HPDE6-E6E7 (cell line): Measurements from ENCODE around the gene MARK3.

Experiments
- DNase-seq: peaks from one replicate; pipeline ENCODE4 v3.0.0; 2011; ENCODE audit warnings: missing footprints; ENCODE audit errors: extremely low spot score

Gene MARK3

DNA sequence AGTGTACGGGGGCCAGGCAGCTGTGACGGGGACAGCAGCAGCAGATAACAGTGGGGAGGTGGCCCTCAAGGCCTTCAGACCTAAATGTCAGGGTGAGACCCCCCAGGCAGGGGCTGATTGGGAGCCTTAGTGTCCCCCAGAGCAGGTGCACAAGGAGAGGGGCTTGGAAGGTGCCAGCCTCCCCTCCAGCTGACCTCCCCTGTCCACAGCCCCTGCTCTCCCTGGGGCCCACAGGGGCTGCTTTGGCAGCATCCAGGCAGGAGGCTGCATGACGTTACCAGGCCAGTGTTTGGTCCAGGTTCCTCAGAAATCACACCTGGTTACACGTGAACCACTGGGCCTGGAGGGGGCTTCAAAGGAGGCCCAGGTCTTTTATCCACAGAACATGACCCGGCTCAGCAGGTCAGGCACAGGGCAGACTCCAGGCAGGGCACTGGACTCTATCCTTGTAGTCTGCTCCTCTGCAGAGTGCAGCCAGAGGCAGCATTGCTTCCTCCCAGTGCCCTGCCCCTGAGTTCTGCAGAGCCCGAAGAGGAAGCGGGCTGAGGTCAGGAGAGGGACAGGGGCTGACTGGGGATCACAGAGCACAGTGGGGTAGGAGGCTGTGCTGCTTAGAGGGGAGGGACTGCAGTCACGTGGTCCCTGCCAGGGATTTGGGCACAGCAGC lies 141.2 kb downstream of the MARK3 start:
- no peak for DNase-seq

DNA sequence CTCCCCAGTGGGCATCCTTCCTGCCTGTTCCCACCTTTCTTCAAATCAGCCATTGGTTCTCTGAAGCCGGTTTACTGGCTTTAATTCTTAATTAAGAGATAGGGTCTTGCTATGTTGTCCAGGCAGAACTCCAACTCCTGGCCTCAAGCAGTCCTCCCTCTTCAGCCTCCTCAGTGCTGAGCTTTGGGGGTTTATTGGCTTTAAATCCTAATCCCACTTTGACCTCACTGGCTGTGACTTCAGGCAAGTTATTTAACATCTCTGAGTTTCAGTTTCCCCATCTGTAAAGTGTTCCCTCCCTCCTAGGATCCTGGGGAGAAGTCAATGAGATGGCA lies 141.7 kb downstream of the MARK3 start:
- DNase-seq = no peak

DNA sequence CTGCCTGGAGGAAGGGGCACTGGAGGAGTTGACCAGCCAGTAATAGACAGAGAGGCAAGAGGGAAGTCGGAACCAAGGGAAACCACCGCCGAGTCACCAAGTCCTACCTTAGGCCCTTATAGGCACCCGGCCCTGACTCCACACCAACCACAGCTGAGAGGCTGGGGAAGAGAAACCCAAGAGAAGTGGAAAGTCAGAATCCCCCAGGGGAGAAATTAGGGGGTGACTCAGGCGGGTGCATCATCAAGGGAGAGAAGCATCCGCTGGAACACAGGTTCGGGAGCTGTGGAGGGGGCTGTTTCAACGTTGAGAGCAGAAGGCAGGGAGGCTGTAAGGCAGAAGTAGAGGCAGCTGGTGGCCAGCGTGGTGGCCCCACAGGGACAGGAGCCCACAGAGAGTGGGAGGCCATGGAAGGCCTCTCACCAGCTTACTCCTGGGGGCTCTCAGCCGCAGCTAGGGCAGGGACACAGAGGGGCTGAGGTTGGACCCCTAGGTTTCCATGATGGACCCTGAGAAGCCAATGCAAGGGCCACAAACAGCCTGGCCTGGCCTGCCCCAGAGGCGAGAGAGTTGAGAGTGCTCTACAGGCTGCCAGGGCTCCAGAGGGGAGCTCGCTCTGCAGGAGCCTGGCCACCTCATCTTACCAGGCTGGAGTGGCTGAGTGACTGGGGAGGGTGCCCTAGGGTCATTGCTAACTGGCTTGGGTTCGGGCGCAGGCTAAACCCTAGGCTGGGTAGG lies 142.4 kb downstream of the MARK3 start:
- DNase-seq = no peak

DNA sequence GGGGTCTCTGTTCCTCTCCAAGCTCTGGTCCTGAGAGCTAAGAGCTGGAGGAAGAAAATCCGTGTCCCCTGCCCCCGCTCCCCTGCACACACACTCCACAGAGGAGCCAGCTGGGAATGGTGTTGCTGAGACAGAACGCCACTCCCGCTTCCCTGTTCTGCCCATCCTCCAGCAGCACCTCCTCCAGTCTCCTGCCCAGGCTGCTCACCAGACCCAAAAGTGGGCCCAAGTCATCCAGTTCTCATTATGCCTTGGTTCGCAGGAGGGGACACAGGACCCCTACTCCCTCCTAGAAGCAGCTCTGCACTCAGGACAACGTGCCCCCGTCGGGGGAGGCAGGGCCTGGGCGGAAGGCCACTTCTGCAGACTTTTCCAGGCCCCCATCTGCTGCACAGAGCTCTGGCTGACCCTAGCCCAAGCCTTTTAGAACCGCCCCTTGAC lies 143.0 kb downstream of the MARK3 start:
- no peak for DNase-seq

DNA sequence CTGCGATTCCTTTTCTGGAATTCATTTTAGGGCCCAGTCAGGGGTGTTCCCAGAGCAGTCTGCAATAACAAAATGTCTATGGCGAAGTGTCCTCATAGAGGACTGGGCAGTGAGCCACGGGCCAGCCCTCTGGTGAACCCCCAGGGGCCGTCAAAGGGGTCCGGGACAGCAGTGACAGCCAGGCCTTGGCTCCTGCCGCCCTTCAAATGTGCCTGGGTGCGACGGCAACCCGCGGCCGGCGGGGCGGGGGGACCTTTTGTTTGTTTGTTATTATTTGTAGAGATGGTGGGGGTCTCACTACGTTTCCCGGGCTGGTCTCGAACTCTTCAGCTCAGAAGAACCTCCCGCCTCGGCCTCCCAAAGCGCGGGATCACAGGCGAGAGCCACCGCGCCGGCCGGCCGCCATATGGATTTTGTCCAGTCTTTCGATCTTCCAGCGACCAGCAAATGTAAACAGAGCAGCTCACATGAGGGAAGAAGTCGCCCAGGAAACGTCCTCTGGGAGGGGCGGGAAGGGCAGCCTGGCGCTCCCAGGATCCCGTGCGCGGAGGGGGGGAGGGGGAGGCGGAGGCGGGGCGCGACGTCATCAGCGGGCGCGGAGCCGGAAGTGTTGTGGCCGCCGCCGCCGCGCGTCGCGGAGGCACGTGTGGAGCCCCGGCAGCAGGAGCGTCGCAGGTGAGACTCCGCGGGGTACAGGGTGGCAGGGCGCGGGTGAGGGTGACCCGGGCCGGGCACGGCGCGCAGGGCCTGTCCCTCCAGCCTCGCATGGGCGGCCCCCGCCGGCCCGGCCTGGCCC lies 143.6 kb downstream of the MARK3 start, which contains the start of gene TRMT61A:
Gene TRMT61A, plus strand, starts transcription at position 610 of the 796 bp plus-strand sequence. CDS start 783 bp downstream, outside the sequence.
- peak; percentile 97 for DNase-seq

DNA sequence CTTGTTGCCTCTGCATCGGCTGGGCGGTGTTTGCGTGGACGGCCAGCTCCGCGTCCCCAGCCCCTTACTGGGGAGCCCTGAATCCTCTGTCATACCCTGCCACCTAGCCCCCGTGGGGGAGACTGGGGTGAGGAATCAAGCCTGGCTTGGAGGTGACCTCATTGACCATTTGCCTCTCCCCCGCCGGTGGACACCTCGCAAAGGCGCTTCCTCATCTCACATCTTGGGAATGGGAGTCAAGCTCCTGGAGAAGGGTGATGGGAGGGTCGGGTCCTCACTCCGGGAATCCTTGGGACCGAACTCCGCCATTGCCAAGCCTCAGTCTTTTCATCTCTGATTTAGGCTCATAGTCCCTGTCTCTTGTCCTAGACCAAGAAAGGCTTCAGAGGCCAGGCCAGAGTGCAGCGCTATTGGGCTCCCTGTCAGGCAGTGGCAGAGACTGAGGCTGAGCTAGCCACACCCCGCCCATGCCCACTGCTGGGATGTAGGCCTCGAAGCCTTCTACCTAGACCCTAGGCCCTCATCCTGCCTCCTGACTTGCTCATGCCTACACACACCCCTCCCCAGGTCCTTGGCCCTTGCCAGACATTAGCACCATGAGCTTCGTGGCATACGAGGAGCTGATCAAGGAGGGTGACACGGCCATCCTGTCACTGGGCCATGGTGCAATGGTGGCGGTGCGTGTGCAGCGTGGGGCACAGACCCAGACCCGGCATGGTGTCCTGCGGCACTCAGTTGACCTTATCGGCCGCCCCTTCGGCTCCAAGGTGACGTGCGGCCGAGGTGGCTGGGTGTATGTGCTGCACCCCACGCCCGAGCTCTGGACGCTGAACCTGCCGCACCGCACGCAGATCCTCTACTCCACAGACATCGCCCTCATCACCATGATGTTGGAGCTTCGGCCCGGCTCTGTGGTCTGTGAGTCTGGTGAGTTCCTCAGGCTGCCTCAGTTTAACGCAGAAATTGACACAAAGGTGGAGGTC lies 144.5 kb downstream of the MARK3 start:
- no peak for DNase-seq

DNA sequence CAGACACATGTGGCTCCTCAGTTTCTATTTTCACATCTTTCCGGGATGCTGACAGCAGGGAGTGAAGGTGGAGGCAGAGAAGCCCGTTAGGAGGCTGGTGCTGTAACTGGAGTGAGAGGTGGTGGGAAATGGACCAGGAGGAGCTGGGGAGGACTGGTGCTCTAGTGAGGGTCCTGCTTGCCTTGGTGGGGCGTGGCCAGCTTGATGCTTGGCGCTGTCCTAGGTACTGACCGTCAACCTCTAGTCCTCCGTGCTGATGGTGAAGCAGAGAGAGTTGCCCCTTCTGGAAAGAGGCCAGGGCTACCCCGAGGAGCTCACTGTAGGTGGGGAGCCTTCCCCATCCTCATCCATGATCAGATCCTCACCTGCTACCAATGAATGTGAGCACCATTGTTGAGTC lies 145.2 kb downstream of the MARK3 start:
- DNase-seq = no peak

DNA sequence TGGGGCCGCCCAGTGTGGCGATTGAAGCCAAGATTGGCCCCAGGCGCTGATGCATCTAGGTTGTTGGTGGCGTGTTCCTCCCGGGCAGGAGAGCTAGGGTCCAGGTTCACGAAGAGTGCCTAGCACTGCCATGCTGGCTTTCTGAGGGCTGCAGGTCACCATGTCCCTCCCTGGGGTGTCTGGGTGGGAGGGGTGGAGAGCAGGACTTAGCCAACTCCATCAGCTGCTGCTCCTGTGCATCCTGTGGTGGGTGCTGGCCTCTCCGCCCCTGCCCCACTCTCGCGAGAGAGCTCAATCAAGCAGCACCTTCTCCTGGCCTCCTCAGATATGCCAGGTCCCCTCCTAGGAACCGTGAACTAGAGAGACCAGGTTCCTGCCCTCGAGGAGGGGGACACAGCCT lies 145.6 kb downstream of the MARK3 start:
- no peak for DNase-seq

DNA sequence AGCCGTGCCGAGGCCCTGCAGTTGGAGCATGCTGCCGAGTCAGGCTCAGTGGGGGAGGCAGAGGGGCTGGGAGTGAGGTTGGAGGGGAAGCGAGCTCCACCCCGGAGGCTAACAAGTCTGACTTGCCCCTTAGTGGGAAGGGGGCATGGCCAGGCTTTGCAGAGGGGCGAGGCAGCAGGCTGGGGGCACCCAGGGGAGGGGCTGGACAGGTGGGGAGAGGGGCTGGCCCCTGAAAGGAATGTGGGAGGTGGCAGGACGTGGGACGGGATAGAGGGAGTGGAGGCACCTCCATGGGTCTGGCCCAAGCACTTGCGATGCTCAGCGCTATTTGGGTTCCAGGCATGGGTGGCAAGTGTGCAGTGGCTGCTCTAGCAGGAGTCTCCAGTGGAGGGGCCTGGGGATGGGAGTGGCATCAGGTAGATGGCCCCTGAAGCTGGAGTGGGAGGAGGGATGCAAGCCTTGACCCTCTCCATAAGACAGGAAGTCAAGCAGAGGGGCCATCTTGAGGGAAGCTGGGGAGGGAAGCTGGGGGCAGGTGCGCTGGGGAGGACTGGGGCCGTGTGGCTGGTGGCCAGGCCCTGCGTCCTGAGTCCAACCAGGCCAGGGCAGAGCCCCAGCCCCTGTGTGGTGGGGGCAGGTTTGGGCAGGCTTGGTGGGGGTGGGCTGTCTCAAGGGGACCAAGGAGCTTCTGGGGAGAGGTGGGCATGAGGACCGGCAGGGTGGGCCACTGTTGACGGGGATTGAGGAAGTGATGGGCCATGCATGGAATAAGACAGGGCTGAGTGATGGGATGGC lies 146.4 kb downstream of the MARK3 start:
- no peak for DNase-seq

DNA sequence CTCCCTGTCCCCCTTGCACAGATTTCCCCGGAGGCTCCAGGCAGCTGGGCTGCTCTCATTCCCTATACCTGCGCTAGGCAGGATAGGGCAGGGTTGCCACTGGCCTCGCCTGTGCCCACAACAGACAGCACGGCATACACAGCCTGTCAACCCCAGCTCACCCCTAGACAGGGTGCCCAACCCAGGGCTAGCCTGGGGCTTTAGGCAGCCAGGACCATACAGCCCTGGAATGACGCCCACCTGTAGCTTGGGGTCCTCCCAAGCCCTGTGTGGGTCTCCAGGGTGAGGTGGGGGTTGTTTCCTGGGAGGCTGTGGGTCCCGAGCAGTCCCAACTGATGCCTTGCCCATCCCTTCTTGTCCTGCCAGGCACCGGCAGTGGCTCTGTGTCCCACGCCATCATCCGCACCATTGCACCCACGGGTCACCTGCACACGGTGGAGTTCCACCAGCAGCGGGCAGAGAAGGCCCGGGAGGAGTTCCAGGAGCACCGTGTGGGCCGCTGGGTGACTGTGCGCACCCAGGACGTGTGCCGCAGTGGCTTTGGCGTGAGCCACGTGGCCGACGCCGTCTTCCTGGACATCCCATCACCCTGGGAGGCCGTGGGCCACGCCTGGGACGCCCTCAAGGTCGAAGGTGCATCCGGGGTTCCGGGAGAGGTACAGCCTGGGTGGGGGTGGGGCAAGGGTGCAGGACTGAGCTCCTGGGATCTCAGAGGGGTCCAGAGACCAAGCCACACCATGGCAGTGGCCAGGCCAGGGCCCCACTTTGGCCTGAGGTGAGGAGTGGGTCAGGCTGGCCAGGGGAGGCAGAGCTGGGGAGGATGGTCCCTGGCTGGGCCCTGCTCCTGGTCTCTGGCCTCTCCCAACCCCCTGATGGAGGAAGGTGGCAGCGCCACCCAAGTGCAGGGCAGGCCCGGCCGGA lies 147.3 kb downstream of the MARK3 start:
- DNase-seq = no peak

DNA sequence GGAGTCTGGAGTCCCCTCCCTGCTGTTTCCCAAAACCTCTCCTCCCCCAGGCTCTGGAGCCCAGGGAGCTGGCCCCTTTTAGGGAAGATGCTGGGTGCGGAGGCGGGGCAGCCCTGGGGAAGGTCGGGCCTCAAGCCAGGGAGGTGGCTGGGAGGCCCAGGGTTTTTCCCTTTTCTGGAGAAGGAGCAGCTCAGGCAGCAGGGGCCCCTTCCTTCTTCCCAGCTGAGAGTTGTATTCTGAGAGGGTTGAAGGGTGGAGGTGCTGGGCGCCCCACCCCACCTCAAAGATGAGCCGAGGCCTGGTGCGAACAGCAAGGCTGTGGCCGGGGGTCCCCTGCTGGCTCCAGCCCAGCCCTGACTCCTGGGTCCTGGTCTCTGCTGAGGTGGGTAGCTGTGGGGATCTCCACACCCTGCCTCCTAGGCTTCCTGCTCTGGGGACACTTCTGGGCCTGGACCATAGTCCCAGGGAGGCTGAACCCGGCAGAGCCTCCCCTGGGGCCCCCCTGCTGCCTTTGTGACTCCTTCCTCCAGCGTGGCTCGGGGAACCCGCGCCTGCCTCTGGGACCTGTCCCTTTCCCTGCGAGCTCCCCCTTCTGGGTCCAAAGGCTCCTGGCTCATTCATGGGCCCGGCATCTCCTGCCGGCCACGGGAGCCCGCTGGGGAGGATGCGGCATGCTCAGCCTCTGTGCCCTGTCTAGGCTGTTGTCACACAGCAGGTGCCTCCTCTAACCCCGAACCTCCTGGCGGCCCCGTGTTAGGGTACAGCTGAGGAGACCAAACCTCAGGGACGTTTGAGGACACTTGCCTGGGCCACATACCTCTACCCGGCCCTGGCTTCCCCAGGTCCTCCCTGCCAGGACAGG lies 148.2 kb downstream of the MARK3 start:
- DNase-seq = no peak

DNA sequence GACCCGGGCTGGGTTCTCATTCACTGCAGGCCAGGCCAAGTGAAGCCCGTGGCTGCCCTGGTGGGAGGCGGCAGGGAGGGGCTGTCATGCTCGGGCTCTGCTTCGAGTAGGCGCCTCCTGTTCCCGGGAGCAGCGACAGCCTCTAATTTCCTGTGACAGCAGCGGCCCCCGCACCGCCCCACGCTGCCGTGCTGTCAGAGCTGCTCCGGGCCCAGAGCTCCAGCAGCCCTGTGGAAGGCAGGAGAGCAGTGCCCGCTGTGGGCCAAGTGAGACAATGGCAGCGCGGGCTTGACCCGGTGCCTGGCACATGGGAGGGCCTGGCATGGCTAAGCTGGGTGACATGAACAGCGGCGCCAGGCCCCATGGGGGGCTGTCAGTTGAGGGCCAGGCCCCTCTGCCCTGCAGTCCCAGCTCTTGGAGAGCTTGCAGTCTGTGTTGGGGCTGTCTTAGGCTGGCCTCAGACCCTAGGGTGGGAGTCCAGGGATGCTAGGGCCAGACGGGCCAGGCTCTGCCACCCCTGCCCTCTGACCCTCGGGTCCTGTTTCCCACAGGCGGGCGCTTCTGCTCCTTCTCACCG lies 148.9 kb downstream of the MARK3 start:
- no peak for DNase-seq

DNA sequence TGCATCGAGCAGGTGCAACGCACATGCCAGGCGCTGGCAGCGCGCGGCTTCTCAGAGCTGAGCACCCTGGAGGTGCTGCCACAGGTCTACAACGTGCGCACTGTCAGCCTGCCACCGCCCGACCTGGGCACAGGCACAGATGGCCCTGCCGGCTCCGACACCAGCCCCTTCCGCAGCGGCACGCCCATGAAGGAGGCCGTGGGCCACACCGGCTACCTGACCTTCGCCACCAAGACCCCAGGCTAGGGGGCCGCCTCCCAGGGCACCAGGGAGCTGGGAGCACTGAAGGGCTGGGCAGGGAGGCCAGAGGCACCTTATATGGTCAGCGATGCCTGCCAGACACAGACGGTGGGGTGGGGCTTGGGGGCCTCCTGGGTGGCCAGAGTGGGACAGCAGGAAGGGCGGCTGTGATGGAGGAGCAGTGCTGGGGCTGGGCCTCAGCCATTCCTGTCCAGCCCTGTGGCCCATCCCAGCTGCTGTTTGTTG lies 149.4 kb downstream of the MARK3 start:
- DNase-seq = no peak

DNA sequence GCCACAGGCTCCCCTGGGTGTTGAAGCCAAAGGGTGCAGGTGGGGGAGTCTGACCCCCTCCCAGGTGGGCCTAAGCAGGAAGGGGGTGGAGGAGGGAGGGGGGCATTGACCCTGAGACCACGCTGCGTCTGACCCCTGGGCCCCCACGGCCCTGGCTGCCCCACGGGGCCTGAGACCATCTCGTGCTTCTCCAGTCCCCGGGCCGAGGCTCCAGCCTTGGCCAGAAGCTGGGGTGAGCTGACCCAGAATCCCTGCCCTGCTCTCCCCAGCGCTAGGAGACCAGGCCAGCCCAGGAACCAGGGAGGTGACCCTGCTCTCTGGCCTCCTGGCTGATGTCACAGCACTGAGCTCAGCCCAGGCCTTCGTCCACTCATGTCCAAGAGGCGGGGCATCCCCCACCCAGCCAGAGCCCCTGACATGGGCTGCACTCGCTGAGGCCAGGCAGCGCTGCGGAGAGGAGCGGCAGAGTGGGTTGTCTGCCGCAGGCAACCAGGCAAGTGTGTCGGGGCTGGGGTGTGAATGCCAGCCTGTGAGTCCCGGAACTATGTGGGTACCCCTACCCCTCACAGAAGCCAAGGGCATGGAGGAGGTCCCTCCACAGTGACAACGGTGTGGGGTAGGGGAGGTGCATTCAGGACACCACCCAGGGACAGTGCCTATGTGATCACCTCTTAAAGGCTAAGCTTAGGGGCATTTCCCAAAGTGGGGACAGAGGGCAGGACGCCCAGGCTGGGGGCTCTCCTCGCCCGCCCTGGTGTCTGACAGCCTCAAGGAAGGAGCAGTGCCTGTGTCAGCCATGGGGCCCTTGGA lies 150.1 kb downstream of the MARK3 start:
- DNase-seq = no peak

DNA sequence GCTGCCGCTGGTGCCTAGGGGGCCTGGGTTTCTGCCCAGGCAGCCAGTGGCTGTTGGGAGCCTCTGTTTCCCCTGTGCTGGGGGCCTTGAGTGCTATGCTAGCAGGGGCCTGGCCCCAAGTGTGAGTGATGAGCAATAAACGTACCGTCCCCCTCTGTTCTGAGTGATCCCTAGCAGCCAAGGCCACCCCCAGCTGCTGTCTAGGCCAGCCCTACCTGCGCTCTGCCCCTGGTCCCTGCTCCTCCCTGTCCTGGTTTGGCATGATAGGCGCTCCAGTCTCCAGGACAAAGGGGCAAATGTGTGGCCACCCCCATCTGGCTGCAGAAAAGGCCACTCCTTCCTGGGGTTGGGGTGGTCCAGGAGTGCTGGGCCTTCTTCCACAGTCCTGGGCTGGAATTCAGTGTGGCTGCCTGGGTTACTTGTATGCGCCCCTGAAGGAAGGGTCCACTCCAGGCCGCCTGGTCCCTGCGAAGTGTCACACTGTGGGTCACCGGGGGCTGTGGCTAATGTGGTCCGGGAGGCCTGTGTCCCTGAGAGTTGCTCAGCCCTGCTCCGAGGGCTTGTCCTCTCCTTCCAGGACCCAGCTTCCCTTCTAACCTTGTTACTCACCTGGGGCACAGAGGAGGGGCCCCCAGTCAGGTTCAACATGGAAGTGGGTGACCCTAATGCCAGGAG lies 150.8 kb downstream of the MARK3 start:
- DNase-seq = no peak

DNA sequence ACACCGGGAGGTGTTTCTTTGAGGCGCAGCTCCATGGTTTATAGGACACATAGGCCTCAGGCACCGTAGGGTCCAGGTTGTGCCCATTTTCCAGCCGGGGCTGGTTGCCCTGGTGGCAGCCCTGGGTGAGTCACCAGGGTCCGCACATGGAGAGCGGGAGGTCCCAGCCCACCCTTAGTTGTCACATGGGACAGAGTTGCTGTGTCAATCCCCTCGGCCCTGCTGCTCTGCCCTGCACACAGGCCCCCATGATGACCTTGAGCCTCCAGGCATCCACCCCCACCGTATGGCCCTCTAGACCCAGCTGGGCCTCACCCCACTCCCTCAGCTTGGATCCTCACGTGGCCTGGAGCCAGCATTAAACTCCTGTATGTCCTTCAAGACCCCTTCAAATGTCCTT lies 151.5 kb downstream of the MARK3 start:
- DNase-seq = no peak
